HG02678 (cell line): ENCODE data around the gene STAP2.
"Not testable (repeated sequence)": the region's sequence is repeated elsewhere in the genome, so short reads cannot be mapped to it uniquely, and the experiment has no call there.

Source experiments
- ATAC-seq: cut with Tn5 transposase; IDR thresholded peaks from one replicate; pipeline ENCODE4 v1.9.1; 2021; ENCODE audit warnings: mild to moderate bottlenecking, moderate library complexity; ENCODE audit not compliant: unreplicated experiment

The STAP2 gene

GRCh38 chr19:4328991-4329681, 9.5 kb downstream of the STAP2 start:
- not testable (repeated sequence) for ATAC-seq

GRCh38 chr19:4328243-4328990, 10.2 kb downstream of the STAP2 start:
- peak; percentile 80 for ATAC-seq

- peak; percentile 2 for ATAC-seq
Observed at GRCh38 chr19:4327877-4328242, 10.8 kb downstream of the STAP2 start.

- ATAC-seq, result no peak
Observed at GRCh38 chr19:4327252-4327876, 11.3 kb downstream of the STAP2 start.

GRCh38 chr19:4326837-4327251, 11.8 kb downstream of the STAP2 start:
- ATAC-seq, result no peak

GRCh38 chr19:4326215-4326836, 12.3 kb downstream of the STAP2 start:
- ATAC-seq, result no peak

- no peak for ATAC-seq
Observed at GRCh38 chr19:4324228-4324627, 14.4 kb downstream of the STAP2 start.

- ATAC-seq, result no peak
Observed at GRCh38 chr19:4323692-4324091, 14.9 kb downstream of the STAP2 start.

- ATAC-seq, result no peak
Observed at GRCh38 chr19:4322942-4323665, 15.5 kb downstream of the STAP2 start.

- ATAC-seq, result no peak
Observed at GRCh38 chr19:4320419-4320818, 18.2 kb downstream of the STAP2 start.

GRCh38 chr19:4319067-4319718, 19.4 kb downstream of the STAP2 start:
- no peak for ATAC-seq

GRCh38 chr19:4318460-4318859, 20.2 kb downstream of the STAP2 start:
- ATAC-seq, result no peak

- no peak for ATAC-seq
Observed at GRCh38 chr19:4316956-4317355, 21.7 kb downstream of the STAP2 start.

- ATAC-seq, result no peak
Observed at GRCh38 chr19:4313847-4314490, 24.7 kb downstream of the STAP2 start.

GRCh38 chr19:4310247-4311121, 28.1 kb downstream of the STAP2 start:
- no peak for ATAC-seq

- ATAC-seq, result no peak
Observed at GRCh38 chr19:4305659-4306058, 33.0 kb downstream of the STAP2 start.

- ATAC-seq, result no peak
Observed at GRCh38 chr19:4305257-4305612, 33.4 kb downstream of the STAP2 start.

- no peak for ATAC-seq
Observed at GRCh38 chr19:4304538-4305256, 33.9 kb downstream of the STAP2 start, which contains the start of gene FSD1. FSD1 (plus strand) TSS chr19:4304598; CDS start chr19:4304747, 149 bp downstream.
